ENCODE data around the gene MMEL1.

MMEL1 gene

DNA sequence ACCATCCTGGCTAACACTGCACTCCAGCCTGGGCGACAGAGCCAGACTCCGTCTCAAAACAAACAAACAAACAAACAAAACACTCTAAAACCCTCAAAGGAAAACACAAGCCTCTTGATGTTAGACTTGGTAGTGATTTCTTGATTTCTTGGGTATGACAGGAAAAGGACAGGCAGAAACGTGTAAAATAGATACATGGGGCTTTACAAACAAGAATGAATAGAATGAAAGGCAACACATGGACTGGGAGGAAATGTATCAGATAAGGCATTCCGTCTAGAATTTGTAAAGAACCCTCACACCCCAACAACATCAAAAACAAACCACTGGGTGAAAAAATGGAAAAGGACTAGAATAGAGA is 54.1 kb downstream of the MMEL1 start:
- TF ChIP-seq, protein P1, sequence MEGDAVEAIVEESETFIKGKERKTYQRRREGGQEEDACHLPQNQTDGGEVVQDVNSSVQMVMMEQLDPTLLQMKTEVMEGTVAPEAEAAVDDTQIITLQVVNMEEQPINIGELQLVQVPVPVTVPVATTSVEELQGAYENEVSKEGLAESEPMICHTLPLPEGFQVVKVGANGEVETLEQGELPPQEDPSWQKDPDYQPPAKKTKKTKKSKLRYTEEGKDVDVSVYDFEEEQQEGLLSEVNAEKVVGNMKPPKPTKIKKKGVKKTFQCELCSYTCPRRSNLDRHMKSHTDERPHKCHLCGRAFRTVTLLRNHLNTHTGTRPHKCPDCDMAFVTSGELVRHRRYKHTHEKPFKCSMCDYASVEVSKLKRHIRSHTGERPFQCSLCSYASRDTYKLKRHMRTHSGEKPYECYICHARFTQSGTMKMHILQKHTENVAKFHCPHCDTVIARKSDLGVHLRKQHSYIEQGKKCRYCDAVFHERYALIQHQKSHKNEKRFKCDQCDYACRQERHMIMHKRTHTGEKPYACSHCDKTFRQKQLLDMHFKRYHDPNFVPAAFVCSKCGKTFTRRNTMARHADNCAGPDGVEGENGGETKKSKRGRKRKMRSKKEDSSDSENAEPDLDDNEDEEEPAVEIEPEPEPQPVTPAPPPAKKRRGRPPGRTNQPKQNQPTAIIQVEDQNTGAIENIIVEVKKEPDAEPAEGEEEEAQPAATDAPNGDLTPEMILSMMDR (IDR thresholded peaks at IDR 0.05) = no peak

DNA sequence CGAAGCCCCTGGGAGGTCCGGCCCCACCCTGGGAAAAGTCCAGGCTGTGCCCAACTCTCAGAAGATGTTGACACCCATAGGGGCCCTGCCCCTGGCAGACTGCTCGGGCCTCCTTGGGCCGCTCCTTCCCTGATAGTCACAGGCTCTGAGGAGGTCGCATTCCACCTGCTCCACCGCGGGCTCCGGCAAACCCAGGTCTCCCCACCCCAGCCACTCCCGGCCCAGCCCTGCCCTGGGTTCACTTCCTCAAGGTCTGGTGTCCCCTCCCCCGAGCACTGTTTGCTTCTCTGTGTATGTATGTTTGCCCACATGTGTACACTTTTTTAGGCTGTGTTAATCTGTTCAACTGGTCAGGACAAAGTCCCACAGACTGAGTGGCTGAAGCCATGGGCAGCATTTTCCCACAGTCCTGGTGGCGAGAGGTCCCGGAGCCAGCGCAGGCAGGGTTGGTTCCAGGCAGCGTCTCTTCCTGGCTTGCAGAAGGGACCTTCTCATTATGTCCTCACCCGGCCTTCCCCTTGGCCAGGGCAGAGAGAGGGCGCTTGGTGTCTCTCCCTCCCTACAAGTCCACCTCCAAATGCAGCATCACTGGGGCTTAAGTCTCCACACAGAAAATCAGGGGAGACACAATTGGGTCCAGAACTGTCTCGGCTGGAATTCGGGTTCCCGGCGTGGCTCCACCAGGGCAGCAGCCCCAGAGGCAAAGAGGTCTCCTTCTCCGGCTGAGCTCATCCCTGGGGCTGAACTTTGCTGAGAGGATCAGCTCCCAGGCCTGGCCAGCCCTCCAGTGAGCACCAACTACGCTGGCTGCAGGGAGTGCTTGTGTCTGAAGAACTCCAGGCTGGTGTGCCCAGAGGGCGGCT is 56.8 kb downstream of the MMEL1 start:
- TF ChIP-seq, protein P1 (IDR thresholded peaks at IDR 0.05) = no peak

DNA sequence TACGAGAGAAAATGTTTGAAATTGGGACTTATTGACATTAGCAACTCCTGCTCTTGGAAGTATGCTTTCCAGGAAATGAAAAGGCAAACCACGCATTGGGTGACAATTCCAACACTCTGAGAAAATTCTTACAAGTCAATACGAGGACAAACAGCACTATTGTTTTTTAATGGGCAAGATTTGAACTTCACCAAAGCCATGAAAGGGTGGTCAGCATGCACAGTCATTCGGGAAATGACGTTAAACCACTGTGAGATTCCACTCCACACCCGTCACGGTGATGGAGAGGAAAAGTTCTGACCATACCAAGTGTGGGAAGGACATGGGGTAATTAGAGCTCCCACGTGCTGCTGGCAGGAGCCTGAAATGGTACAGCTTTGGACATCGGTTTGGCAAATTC is 58.5 kb downstream of the MMEL1 start:
- TF ChIP-seq, protein P1 (IDR thresholded peaks at IDR 0.05) = no peak

DNA sequence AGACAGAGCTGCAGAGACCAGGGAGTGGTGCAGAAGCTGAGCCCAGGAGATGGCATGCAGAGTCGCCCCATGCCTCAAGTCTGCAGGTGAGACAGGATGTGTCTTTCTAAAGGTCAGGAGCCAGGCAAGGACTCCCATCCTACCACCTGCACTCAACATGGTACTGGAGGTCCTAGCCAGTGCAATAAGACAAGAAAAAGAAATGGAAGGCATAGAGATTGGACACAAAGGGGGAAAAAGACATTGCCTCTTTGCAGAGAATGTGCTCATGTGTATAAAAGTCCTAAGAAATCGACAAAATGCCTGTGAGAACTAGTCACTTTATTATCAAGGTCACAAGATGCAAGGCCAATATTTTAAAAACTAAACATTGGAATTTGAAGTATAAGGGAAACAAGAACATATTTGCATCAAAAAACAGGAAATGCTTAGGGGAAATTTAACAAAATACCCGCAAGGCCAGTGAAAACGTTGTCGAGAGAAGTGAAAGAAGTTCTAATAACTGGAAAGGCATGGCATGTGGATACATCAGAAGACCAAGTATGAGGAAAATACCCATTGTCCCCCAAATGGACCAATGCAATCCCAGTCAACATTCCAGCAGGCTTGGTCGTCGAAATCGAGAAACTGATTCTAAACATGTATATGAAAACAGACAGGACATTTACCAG is 59.4 kb downstream of the MMEL1 start:
- TF ChIP-seq, protein P1 (IDR thresholded peaks at IDR 0.05) = no peak

DNA sequence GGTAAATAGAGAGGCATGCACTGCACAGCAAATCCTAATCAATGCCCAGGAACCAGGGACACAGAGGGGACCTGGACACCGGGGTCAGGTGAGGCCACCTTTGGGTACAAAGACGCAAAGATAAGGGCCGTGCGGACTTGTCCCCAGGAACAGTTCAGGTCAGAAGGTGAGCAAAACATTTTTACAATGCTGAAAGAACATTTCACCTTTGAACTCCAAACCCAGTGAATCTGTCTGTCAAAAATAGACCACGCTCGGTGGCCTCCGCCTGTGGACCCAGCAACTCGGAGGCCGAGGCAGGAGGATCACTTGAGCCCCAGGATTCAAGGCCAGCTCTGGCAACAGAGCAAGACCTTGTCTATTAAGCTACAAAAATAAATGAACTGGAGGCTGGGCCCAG is 61.5 kb downstream of the MMEL1 start:
- TF ChIP-seq, protein P1 (IDR thresholded peaks at IDR 0.05) = no peak

DNA sequence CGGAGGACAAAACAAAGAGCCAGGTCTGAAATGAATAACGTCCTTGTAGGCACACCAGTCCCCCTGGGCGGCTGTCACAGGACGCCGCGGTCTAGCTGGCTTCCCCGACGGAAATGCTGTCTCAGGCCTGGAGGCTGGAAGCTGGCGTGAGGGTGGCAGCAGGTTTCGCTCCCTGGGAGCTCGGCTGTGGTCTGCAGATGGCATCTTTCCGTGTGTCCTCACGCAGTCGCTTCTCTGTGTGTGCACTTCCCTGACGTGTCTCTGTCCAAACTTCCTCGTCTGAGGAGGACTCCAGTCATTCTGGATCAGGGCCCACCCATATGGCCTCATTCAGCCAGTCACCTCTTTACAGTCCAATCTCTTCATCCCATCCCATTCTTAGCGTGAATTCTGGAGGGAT is 62.5 kb downstream of the MMEL1 start:
- TF ChIP-seq, protein P1 (IDR thresholded peaks at IDR 0.05) = no peak

DNA sequence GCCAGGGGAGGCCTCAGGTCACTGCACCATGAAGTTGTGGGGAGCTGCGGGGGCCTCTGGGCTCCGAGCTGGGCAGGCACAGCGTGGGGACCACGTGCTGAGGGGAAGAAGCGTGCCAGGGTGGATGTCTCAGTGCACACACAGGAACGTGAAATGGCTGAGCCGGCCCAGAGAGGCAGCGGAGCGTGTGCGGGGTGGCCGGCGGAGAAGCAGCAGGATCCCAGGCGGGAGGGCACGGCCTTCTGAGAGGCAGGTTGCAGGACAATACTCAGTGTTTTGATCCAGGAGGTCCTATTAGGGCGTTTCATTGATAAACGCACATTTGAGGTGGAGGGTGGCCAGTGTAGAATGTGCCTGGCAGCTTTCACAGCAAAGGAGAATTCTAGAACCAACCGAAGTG is 63.8 kb downstream of the MMEL1 start:
- TF ChIP-seq, protein P1 (IDR thresholded peaks at IDR 0.05) = no peak
